Aorta (tissue), 5 donors: ENCODE data around the gene VN1R4. TPM values are rescaled to one million over a fixed set of nuclear protein-coding genes. Genes with fewer than 3 reads are reported as not detected.
"Not testable (repeated sequence)": the region's sequence is repeated elsewhere in the genome, so short reads cannot be mapped to it uniquely, and the experiment has no call there.

ENCODE experiments used
- ATAC-seq: fragments of 200-7000 bp; cut with Tn5 transposase; one replicate; pipeline ENCODE4 v1.9.1; 2022; ENCODE audit warnings: moderate library complexity; ENCODE audit not compliant: low FRiP score
- DNase-seq, 2 donors: peaks; one replicate each; pipeline ENCODE4 v3.0.0-alpha.2; 2020
- H3K27ac ChIP-seq, 2 donors: one replicate each; pipeline ENCODE4 v1.5.1; 2013; ENCODE audit warnings: low read length in 2 of 2, mild to moderate bottlenecking in 2 of 2, moderate library complexity in 2 of 2, control low read depth in 1 of 2, inconsistent platforms in 1 of 2, low read depth in 1 of 2
- H3K27me3 ChIP-seq, 2 donors: one replicate each; pipeline ENCODE4 v1.6.1; 2013; ENCODE audit warnings: control low read depth in 1 of 2, low read length in 1 of 2, mild to moderate bottlenecking in 1 of 2, moderate library complexity in 1 of 2; ENCODE audit not compliant: insufficient read depth in 2 of 2, control insufficient read depth in 1 of 2
- H3K36me3 ChIP-seq, 2 donors: one replicate each; pipeline ENCODE4 v1.6.1; 2013; ENCODE audit warnings: control low read depth in 1 of 2, low read length in 1 of 2, mild to moderate bottlenecking in 1 of 2; ENCODE audit not compliant: insufficient read depth in 2 of 2, control insufficient read depth in 1 of 2
- H3K4me1 ChIP-seq, 2 donors: one replicate each; pipeline ENCODE4 v1.6.1; 2013; ENCODE audit warnings: low read length in 2 of 2, control low read depth in 1 of 2, mild to moderate bottlenecking in 1 of 2, moderate library complexity in 1 of 2; ENCODE audit not compliant: insufficient read depth in 2 of 2, control insufficient read depth in 1 of 2
- H3K4me3 ChIP-seq, 2 donors: one replicate each; pipeline ENCODE4 v1.5.1; 2013; ENCODE audit warnings: low read length in 2 of 2, control low read depth in 1 of 2, mild to moderate bottlenecking in 1 of 2
- H3K9me3 ChIP-seq: one replicate; pipeline ENCODE4 v1.6.1; 2013; ENCODE audit warnings: mild to moderate bottlenecking, low read length; ENCODE audit not compliant: control insufficient read depth
- WGBS, 2 donors: extraction: QIAGEN DNeasy Blood & Tissue Kit; methylation state at CpG; one replicate each; pipeline ENCODE4 v1.1.7; 2013; 5-methylcytosine and 5-hydroxymethylcytosine counted together
- intact Hi-C, 2 donors: fragments of 100-400 bp; cut with DNase I; formaldehyde crosslinking; loops; one replicate each; pipeline versions ENCODE4 v1.14.2 to v1.15.0; 2022
- polyA plus RNA-seq, 2 donors: library from polyadenylated mRNA; stranded (reverse); fragments of 200-250 nt; gene quantifications; one replicate each; pipeline ENCODE4 v1.2.3, GENCODE V29; 2013
- total RNA-seq, 2 donors: library from RNA; stranded (reverse); fragmentation: NEBNext Ultra II Directional; extraction: Animal tissue kit (Norgen Biotek cat#: 25700); gene quantifications; one replicate each; pipeline ENCODE4 v1.2.1, GENCODE V29; 2021
- donor health status: healthy with polysubstance abuse.
- donor health status: Bipolar disorder and iron deficiency.
- donor health status: DM: no; HTN: no; CAD: no.
- donor health status: DM: no; HTN: no; CAD: no.
- donor health status: DM: yes; HTN: yes; CAD: no.

VN1R4 gene
- total and polyA plus RNA-seq, 4 donors: not detected

DNA sequence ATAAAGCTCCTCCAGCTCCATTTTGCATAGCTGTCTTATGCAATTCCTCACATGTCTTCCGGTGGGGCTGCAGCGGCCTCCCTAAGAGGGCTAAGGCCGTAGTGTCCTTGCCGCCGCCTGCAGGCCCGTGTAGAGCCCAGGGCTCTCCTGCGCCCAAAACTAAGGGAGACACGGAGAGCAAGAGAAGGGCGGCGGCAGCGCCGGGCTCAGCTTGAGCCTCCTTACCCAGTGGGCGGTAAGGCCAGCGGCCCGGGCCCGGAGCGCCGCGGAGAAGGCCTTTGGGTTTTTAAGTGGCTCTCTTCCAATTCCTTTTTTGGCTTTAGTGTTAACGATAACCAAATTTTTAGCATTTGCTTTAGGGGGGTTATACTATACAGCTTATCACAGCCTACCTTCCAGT, 42.9 kb downstream of the VN1R4 start:
- ATAC-seq: no peak
- H3K4me3 ChIP-seq: no peak overlapping the region
- no peaks in the 10 kb centered on the region for H3K27me3 ChIP-seq
- H3K36me3 ChIP-seq: no peaks in the 10 kb centered on the region
- DNase-seq: no peak
- H3K4me1 ChIP-seq: no peaks in the 10 kb centered on the region
- no peak overlapping the region for H3K27ac ChIP-seq
- intact Hi-C loops: no loop called here
- peaks cover 17% of the 10 kb centered on the region for H3K9me3 ChIP-seq
- WGBS, 2 donors: 94 to 96% methylated on average over 14 to 20 of the region's 20 CpGs

DNA sequence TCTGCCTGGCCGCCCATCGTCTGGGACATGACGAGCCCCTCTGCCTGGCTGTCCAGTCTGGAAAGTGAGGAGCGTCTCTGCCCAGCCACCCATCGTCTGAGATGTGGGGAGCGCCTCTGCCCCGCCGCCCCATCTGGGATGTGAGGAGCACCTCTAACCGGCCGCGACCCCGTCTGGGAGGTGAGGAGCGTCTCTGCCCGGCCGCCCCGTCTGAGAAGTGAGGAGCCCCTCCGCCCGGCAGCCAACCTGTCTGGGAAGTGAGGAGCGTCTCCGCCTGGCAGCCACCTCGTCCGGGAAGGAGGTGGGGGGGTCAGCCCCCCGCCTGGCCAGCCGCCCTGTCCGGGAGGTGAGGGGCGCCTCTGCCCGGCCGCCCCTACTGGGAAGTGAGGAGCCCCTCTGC, 44.8 kb downstream of the VN1R4 start:
- WGBS, 2 donors: 96 to 97% methylated on average over 23 to 27 of the region's 28 CpGs
- H3K4me1 ChIP-seq, H3K36me3 ChIP-seq, intact Hi-C loops, DNase-seq, H3K27me3 ChIP-seq, H3K27ac ChIP-seq, ATAC-seq, H3K4me3 ChIP-seq: not testable (repeated sequence)
- H3K9me3 ChIP-seq: peaks cover 15% of the 10 kb centered on the region

Other genes with a start within 250 kb of the VN1R4 start
- not detected for gene ERVV-2, start 223.0 kb downstream of the VN1R4 start, total RNA-seq
- not detected for gene ERVV-2, start 223.0 kb downstream of the VN1R4 start, polyA plus RNA-seq
- gene ZNF160, start 164.3 kb downstream of the VN1R4 start, total RNA-seq: 10 to 100 TPM; 32.5 to 61.0 TPM
- gene ZNF160, start 164.3 kb downstream of the VN1R4 start, polyA plus RNA-seq: 10 to 100 TPM in 1 of 2 donors, 1 to 10 TPM in 1; 4.6 to 19.5 TPM
- gene ZNF415, start 134.8 kb downstream of the VN1R4 start, total RNA-seq: 10 to 100 TPM in 1 of 2 donors, 1 to 10 TPM in 1; 8.8 to 10.3 TPM
- 1 to 10 TPM; 5.0 to 9.0 TPM for gene ZNF415, start 134.8 kb downstream of the VN1R4 start, polyA plus RNA-seq
- gene ZNF347, start 108.7 kb downstream of the VN1R4 start, total RNA-seq: 10 to 100 TPM; 14.2 to 19.8 TPM
- 1 to 10 TPM; 2.0 to 3.6 TPM for gene ZNF347, start 108.7 kb downstream of the VN1R4 start, polyA plus RNA-seq
- 1 to 10 TPM; 4.4 to 9.2 TPM for gene ZNF665, start 74.4 kb downstream of the VN1R4 start, total RNA-seq
- gene ZNF665, start 74.4 kb downstream of the VN1R4 start, polyA plus RNA-seq: 1 to 10 TPM in 1 of 2 donors, under 1 TPM in 1; 0.38 to 5.4 TPM
- gene ZNF677, start 12.8 kb downstream of the VN1R4 start, total RNA-seq: 10 to 100 TPM; 18.5 to 23.5 TPM
- 1 to 10 TPM; 3.6 to 9.5 TPM for gene ZNF677, start 12.8 kb downstream of the VN1R4 start, polyA plus RNA-seq
- not detected for gene VN1R2, start 9.4 kb downstream of the VN1R4 start, total RNA-seq
- gene VN1R2, start 9.4 kb downstream of the VN1R4 start, polyA plus RNA-seq: not detected
- 1 to 10 TPM; 7.3 to 7.5 TPM for gene ZNF845, start 66.0 kb upstream of the VN1R4 start, total RNA-seq
- 1 to 10 TPM; 1.7 to 2.6 TPM for gene ZNF845, start 66.0 kb upstream of the VN1R4 start, polyA plus RNA-seq
- 10 to 100 TPM; 12.0 to 14.8 TPM for gene ZNF525, start 98.0 kb upstream of the VN1R4 start, total RNA-seq
- 10 to 100 TPM in 1 of 2 donors, 1 to 10 TPM in 1; 8.4 to 16.3 TPM for gene ZNF525, start 98.0 kb upstream of the VN1R4 start, polyA plus RNA-seq
- gene ZNF765, start 127.4 kb upstream of the VN1R4 start, total RNA-seq: 10 to 100 TPM in 1 of 2 donors, 1 to 10 TPM in 1; 9.4 to 13.5 TPM
- 1 to 10 TPM; 2.8 to 3.5 TPM for gene ZNF765, start 127.4 kb upstream of the VN1R4 start, polyA plus RNA-seq
- 10 to 100 TPM in 1 of 2 donors, 1 to 10 TPM in 1; 9.5 to 10.2 TPM for gene ZNF761, start 164.3 kb upstream of the VN1R4 start, total RNA-seq
- 1 to 10 TPM; 4.5 to 8.0 TPM for gene ZNF761, start 164.3 kb upstream of the VN1R4 start, polyA plus RNA-seq
- 1 to 10 TPM; 3.0 to 4.0 TPM for gene ZNF813, start 200.0 kb upstream of the VN1R4 start, total RNA-seq
- 1 to 10 TPM in 1 of 2 donors, under 1 TPM in 1; 0.69 to 2.3 TPM for gene ZNF813, start 200.0 kb upstream of the VN1R4 start, polyA plus RNA-seq